GM04504 (cell line): Measurements from ENCODE around the gene RBPJ.

Experiments
- DNase-seq: peaks from one replicate; pipeline ENCODE4 v3.0.0-alpha.2; 2012; ENCODE audit warnings: low read depth

Gene RBPJ

GRCh38 chr4:26420438-26420837 is 99.6 kb downstream of the RBPJ start:
- no peak for DNase-seq

DNA sequence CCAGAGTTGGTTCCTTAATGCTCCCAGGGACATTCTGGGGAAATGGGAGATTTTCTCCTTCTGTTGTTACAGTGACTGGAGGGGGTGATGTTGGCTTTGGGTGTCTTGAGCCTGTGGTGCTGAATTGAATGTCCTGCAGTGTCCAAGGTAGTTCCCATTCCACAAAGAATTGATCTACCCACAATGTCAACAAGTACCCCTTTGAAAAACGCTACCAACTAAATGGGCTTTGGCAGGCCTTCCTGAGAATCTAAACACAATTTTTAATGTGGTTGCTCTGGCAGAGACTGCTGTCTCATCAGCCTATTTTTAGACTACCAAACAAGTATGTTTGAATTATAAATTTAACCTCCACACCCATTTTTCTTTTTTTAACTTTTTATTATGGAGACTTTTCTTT is 100.1 kb downstream of the RBPJ start:
- DNase-seq, result no peak

GRCh38 chr4:26424153-26424552 is 103.3 kb downstream of the RBPJ start:
- DNase-seq, result no peak

DNA sequence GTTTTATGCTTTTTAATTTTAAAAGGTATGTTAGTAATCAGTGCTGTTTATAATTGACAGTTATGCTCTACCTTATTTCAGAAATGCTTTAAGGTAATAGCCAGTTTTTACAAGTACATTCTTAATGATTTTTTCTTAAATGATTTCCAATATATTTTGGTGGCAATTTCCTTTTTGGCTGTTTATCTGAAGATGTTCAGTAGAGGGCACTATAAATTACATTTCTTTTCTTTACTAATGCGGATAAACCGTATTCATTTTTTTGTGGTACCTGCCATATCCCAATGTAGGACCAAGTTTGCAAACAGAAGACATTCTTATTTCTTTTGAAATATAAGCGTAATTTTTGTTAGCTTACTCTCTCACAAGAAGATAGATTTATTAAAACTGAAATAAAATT is 104.0 kb downstream of the RBPJ start:
- no peak for DNase-seq

GRCh38 chr4:26425953-26426352 is 105.1 kb downstream of the RBPJ start:
- DNase-seq, result no peak

DNA sequence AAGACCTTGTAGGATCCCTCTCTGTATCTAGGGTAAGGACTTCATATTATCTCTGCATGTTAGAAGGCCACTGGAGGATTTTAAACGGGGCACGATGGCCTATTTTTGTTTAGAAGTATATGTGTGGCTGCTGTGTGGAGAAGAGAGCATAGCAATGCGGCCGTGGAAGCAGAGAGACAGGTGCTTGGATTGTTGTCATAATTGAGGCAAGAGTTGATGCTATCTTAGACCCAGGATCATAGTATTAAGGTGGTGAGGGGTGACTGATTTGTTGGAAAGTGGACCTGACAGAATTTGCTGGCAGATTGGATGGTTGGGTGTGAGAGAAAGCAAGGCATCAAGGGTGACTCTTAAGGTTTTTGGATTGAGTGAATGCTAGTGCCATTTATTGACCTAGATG is 106.1 kb downstream of the RBPJ start:
- DNase-seq, result no peak

DNA sequence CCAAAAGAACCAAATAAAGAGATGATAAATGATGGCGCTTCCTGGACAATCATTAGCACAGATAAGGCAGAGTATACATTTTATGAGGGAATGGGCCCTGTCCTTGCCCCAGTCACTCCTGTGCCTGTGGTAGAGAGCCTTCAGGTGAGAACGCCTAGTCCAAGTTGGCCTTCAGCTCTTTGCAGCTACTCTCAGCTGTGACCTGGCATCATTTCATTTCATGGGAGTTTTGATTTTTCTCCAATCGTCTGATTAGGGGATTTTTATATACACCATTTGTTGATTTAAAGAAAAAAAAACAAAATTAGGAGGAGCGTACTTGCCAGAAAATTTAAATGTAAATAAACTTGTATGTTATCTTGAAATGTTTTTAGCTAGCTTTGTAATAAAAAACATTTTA is 109.1 kb downstream of the RBPJ start:
- no peak for DNase-seq

- DNase-seq, result no peak
Measured at GRCh38 chr4:26431461-26432180, 110.8 kb downstream of the RBPJ start.

- no peak for DNase-seq
Measured at GRCh38 chr4:26432419-26432818, 111.6 kb downstream of the RBPJ start.

DNA sequence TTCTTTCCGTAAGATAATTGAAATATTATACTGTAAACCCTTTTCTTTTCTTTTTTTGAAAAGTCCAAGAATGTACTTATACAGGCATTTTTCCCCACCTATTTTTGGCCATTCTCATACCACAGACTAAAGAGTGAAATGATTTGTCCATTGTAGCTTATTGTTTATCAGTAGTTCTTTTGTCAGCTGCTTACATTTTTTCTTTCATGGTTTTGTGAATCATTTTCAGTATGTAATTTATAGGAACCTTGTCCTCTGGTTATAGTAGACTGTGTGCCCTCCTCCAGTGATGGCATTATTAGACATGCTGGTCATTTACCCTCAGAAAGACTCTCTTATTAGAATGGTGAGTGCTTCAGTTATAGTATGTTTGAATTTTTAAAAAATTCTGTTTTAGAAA is 112.7 kb downstream of the RBPJ start:
- no peak for DNase-seq

GRCh38 chr4:26434030-26434639 is 113.3 kb downstream of the RBPJ start:
- no peak for DNase-seq

GRCh38 chr4:26441102-26441501 is 120.3 kb downstream of the RBPJ start:
- DNase-seq, result no peak

DNA sequence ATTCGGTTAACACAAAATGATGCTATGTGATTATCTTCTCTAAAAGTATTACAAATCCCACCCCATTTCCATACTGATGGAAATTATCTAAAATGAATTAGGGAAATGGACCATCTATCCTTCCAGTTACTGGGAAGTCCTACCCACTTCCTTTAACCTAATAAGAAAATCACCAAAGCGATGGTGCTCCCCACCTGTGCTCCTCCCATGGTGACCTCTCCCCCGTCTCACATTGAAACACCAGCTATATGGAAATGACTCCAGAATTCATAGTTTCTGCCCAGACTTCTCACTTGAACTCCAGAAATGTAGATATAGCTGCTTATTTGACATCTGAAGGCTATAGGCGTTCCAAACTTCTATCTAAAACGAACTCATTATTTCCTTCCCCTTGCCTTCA is 121.0 kb downstream of the RBPJ start:
- DNase-seq, result no peak

- DNase-seq, result no peak
Measured at GRCh38 chr4:26447378-26447777, 126.6 kb downstream of the RBPJ start.

DNA sequence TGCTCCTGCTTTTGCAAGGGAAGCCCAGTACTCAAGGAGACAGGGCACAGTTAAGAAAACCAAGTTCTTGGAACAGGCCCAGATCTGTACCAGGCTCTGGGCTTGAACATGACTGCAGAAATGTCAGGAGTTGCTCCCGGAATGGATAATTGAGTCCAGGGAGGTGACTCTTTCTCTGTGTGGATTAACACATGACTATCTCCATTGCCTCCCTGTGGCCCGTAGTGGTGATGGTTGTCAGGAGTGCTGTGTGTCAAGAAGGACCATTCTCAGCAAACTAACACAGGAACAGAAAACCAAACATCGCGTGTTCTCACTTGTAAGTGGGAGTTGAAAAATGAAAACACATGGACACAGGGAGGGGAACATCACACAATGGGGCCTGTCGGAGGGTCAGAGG is 129.6 kb downstream of the RBPJ start:
- DNase-seq, result no peak

- no peak for DNase-seq
Measured at GRCh38 chr4:26451597-26451996, 130.8 kb downstream of the RBPJ start.

DNA sequence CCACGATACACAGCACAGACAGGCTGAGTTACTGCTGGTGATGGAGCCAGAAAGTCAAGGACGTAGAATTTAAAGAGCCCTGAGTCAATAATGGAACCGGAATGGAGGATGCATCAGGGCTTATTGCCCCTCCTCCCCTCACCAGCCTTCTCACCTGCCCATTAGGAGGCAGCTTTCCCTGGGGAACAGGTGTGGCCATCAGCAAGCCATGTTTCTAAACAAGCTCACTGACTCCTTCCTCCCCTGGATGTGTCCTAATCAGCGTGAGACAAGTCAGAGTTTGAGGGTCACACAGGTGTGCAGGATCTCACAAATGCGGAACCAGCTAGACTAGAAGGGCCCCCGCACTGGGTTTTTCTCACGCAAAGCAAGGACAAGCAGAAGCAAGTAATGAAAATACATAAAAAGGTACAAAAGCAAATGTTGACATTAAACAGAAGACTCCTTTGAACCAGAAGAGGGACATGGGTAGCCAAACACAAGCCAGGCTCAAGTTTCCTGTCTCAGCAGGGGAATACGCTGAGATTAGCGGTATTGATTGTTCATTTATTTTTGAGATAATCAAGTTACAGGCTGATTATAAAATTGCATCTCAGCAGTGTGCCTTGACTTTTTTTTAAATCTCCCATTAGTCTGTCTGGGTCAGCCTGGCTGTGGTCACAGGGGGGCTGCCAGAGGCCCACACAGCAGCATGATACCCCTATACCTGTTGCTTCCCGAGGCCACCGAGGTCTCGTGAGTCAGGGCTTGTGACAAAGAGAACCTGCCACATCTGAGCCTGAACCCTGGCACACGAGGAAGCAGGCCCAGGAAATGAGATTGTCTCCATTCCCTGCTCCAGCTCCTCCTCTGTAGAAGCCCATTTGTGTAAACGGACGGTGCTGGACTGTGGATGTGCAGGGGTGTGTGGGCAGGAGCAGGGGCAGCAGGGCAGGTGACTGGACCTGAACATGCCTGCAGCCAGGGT is 132.0 kb downstream of the RBPJ start:
- no peak for DNase-seq

GRCh38 chr4:26454961-26455360 is 134.1 kb downstream of the RBPJ start:
- no peak for DNase-seq

DNA sequence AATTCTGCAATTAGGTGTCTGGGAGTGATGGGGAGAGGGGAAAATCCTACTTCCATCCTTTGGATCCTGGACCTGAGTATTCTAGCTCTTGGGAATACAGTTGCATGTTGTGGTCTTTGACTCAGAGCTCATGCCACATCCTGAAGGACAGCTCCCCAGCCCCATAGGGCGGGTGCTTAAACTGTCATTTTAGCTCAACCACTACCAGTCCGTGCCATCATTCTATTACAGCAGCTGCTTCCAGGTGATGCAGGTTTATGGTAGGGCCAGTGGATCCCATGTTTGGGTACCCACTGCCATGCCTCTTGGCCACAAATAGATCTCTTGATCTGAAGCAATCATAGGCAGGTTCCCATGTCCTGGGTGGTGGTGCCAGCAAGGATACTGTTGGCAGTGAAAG is 134.8 kb downstream of the RBPJ start:
- no peak for DNase-seq

DNA sequence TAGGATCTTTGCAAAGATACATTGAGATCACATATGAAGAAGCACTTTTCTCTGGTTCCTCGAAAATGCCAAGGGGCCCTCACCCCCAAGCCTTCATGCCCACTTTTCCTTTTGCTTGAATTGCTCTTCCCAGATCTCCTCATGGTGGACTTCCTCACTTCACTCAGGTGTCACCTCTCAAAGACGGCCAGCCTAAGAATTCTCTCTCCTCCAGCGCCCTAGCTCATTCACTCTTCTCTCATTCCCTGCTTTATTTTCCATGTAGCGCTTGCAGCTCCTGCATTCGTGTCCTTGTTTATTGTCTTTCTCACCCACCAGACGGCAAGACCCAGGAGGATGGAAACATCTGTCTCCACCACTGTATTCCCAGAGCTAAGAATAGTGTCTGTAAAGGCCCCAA is 136.6 kb downstream of the RBPJ start:
- no peak for DNase-seq

- no peak for DNase-seq
Measured at GRCh38 chr4:26458157-26458561, 137.3 kb downstream of the RBPJ start.

- peak; percentile 35 for DNase-seq
Measured at GRCh38 chr4:26459054-26459755, 138.4 kb downstream of the RBPJ start.
